CD14-positive monocyte (primary cell): ENCODE results near the gene KCNK6. TPM values are rescaled to one million over a fixed set of nuclear protein-coding genes. Genes with fewer than 3 reads are reported as not detected.

Experiments
- DNase-seq, 3 donors: peaks; one replicate each; pipeline ENCODE4 v3.0.0-alpha.2; 2011 to 2022
- H2AFZ ChIP-seq: 2 replicates; pipeline ENCODE4 v1.6.0; 2012; ENCODE audit warnings: mild to moderate bottlenecking, low read depth, low read length, inconsistent platforms; ENCODE audit not compliant: insufficient read depth, poor library complexity, severe bottlenecking
- H3K27ac ChIP-seq, 2 donors: 1 replicate in 1 of 2; 2 replicates in 1 of 2; pipeline ENCODE4 v1.5.1; 2012 to 2013; ENCODE audit warnings: low read length in 2 of 2, control low read depth in 1 of 2, inconsistent platforms in 1 of 2, low read depth in 1 of 2, mild to moderate bottlenecking in 1 of 2
- H3K27me3 ChIP-seq, 2 donors: one replicate each; pipeline versions ENCODE4 v1.6.0 to v1.6.1; 2011 to 2013; ENCODE audit warnings: low read length in 2 of 2; ENCODE audit not compliant: control insufficient read depth in 2 of 2, insufficient read depth in 2 of 2
- H3K36me3 ChIP-seq, 2 donors: replicated peaks in 1 of 2; 1 replicate in 1 of 2; 2 replicates in 1 of 2; pipeline versions ENCODE4 v1.5.1 to v1.6.1; 2012 to 2013; ENCODE audit warnings: low read length in 2 of 2, control low read depth in 1 of 2, inconsistent platforms in 1 of 2, mild to moderate bottlenecking in 1 of 2; ENCODE audit not compliant: insufficient read depth in 2 of 2, control insufficient read depth in 1 of 2
- H3K4me1 ChIP-seq, 2 donors: 1 replicate in 1 of 2; 2 replicates in 1 of 2; pipeline versions ENCODE4 v1.5.1 to v1.6.1; 2012 to 2013; ENCODE audit warnings: low read length in 2 of 2, control low read depth in 1 of 2, inconsistent platforms in 1 of 2, mild to moderate bottlenecking in 1 of 2, moderate library complexity in 1 of 2; ENCODE audit not compliant: insufficient read depth in 2 of 2, control insufficient read depth in 1 of 2
- H3K4me2 ChIP-seq: replicated peaks from 2 replicates; pipeline ENCODE3; 2012; ENCODE audit warnings: low read length, moderate library complexity, mild to moderate bottlenecking; ENCODE audit not compliant: poor library complexity, severe bottlenecking; ENCODE audit errors: extremely low read depth
- H3K4me3 ChIP-seq, 3 experiments: fragments of 200-600 bp in 1 of 3; sonication (generic) in 1 of 3; replicated peaks in 1 of 3; 1 replicate in 2 of 3; 2 replicates in 1 of 3; pipeline ENCODE4 v1.5.1; 2011 to 2013; ENCODE audit warnings: low read length in 3 of 3, mild to moderate bottlenecking in 3 of 3, control low read depth in 2 of 3, low read depth in 2 of 3, inconsistent platforms in 1 of 3, moderate library complexity in 1 of 3
- H3K79me2 ChIP-seq: 2 replicates; pipeline ENCODE4 v1.6.0; 2012; ENCODE audit warnings: mild to moderate bottlenecking, control low read depth, inconsistent platforms, low read length, moderate library complexity; ENCODE audit not compliant: insufficient read depth
- H3K9ac ChIP-seq: 2 replicates; pipeline ENCODE4 v1.6.0; 2017; ENCODE audit warnings: low read length, mild to moderate bottlenecking; ENCODE audit not compliant: insufficient read depth, poor library complexity, severe bottlenecking
- H3K9me3 ChIP-seq, 2 donors: replicated peaks in 1 of 2; 1 replicate in 1 of 2; 2 replicates in 1 of 2; pipeline versions ENCODE4 v1.5.1 to v1.6.1; 2012 to 2013; ENCODE audit warnings: low read length in 2 of 2, control low read depth in 1 of 2; ENCODE audit not compliant: control insufficient read depth in 1 of 2, insufficient read depth in 1 of 2
- H4K20me1 ChIP-seq: 2 replicates; pipeline ENCODE4 v1.6.0; 2012; ENCODE audit warnings: mild to moderate bottlenecking, low read length, control low read depth, moderate library complexity; ENCODE audit not compliant: insufficient read depth
- H3K27ac Mint-ChIP-seq, 7 donors: one replicate each; pipeline ENCODE4 v1.8.0; 2020; ENCODE audit warnings: mild to moderate bottlenecking in 7 of 7, mixed read lengths in 7 of 7, moderate library complexity in 6 of 7, inconsistent platforms in 2 of 7
- H3K27me3 Mint-ChIP-seq, 3 donors: one replicate each; pipeline ENCODE4 v1.8.0; 2021 to 2022; ENCODE audit warnings: low read depth in 3 of 3, mild to moderate bottlenecking in 3 of 3, mixed read lengths in 3 of 3, moderate library complexity in 3 of 3, inconsistent platforms in 1 of 3
- H3K36me3 Mint-ChIP-seq, 2 donors: one replicate each; pipeline ENCODE4 v1.8.0; 2020; ENCODE audit warnings: mixed read lengths in 2 of 2, inconsistent platforms in 1 of 2, mild to moderate bottlenecking in 1 of 2
- H3K4me1 Mint-ChIP-seq: one replicate; pipeline ENCODE4 v1.8.0; 2020; ENCODE audit warnings: mild to moderate bottlenecking, mixed read lengths
- H3K4me3 Mint-ChIP-seq, 2 donors: one replicate each; pipeline ENCODE4 v1.8.0; 2020; ENCODE audit warnings: mild to moderate bottlenecking in 2 of 2, mixed read lengths in 2 of 2, moderate library complexity in 1 of 2
- H3K9me3 Mint-ChIP-seq, 7 donors: one replicate each; pipeline ENCODE4 v1.8.0; 2020 to 2022; ENCODE audit warnings: mixed read lengths in 7 of 7, mild to moderate bottlenecking in 6 of 7, moderate library complexity in 6 of 7, inconsistent platforms in 2 of 7
- WGBS: methylation state at CpG from one replicate; pipeline ENCODE4 v1.1.5; 2013; ENCODE audit warnings: missing lambda C conversion rate; ENCODE audit not compliant: insufficient coverage; 5-methylcytosine and 5-hydroxymethylcytosine counted together
- intact Hi-C, 2 donors: fragments of 100-400 bp; cut with micrococcal nuclease; formaldehyde crosslinking; loops; one replicate each; pipeline versions ENCODE4 v1.15.0 to v1.15.1; 2023
- polyA plus RNA-seq, 3 donors: library from polyadenylated mRNA; depleted of rRNA in 1 of 3; unstranded in 2 of 3; stranded (reverse) in 1 of 3; fragments of 300-500 nt in 2 of 3; fragments of >200 nt in 1 of 3; fragmentation: Illumina TruSeq in 2 of 3; gene quantifications; 1 replicate in 2 of 3; 2 replicates in 1 of 3; pipeline ENCODE4 v1.2.3, GENCODE V29; 2012 to 2021
- TF ChIP-seq, protein P1 (sequence below): fragments of 200-600 bp; IDR thresholded peaks from one replicate; pipeline ENCODE4 v1.8.0; 2022; ENCODE audit warnings: antibody characterized with exemption, mild to moderate bottlenecking

The KCNK6 gene
- polyA plus RNA-seq, 3 donors = 7.3 to 21.5 (median 8.7) TPM

DNA sequence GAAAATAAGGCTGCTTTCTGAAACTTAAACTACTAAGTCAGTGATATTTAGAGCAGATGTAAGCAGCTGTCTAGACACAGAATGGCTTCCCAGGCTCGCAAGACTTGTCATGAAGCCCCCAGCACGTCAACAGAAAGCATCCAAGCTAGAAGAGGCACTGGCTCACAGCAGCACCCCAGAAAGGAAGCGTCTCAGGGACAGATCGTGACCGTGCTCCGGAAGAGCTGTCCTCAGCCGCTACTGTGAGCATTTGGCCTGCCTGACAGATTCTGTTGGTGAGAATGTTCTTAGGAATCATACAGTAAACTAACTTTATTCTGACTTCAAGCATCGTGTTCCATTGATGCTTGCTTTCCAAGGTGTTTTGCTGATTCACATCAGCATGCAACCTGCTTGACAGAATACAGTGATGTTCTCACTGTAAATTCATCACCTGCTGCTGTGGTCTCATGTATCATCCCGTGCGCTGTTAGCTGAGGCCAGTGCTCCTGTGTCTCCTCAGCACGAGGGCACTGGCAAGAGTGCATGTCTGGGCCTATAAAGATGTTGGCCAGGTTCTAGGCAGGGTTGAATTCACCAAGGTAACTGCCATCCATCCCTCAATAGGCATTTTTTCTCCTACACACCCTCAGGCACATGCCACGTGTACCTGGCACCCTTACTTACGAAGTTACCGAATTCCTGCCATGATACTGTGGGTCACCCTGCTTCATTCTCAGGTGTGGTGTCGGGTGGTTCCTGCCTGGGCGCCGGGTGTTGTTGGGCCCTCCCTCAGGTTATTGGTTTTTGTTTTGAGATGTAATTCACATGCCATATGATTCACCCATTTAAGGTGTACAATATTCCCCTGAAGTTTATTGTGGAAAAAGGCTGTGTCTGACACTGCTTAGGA lies 39.4 kb upstream of the KCNK6 start:
- Histone ChIP-seq H3K4me2 (no peak overlapping the region), H3K4me1 (peaks cover 18 to 23% of the 10 kb centered on the region in 2 donors), H3K79me2 (peaks cover 16% of the 10 kb centered on the region), H2AFZ (no peak overlapping the region), H3K27ac (no peak overlapping the region), H3K4me3 (no peak overlapping the region), H3K36me3 (peaks cover 0 to 16% of the 10 kb centered on the region in 2 donors), H4K20me1 (peaks cover 6% of the 10 kb centered on the region), H3K27me3 (no peaks in the 10 kb centered on the region), H3K9me3 (no peaks in the 10 kb centered on the region), H3K9ac (no peak overlapping the region)
- Mint-ChIP-seq H3K4me3 (no peak overlapping the region), H3K4me1 (peaks cover 21% of the 10 kb centered on the region), H3K9me3 (no peaks in the 10 kb centered on the region), H3K36me3 (peaks cover 21 to 46% of the 10 kb centered on the region in 2 donors), H3K27ac (peak overlapping the region in 1 of 7 donors; percentile 60), H3K27me3 (peaks cover 0 to 2% (median 0%) of the 10 kb centered on the region in 3 donors)
- 88% methylated on average over 7 of the region's 17 CpGs for WGBS
- TF ChIP-seq, protein P1, sequence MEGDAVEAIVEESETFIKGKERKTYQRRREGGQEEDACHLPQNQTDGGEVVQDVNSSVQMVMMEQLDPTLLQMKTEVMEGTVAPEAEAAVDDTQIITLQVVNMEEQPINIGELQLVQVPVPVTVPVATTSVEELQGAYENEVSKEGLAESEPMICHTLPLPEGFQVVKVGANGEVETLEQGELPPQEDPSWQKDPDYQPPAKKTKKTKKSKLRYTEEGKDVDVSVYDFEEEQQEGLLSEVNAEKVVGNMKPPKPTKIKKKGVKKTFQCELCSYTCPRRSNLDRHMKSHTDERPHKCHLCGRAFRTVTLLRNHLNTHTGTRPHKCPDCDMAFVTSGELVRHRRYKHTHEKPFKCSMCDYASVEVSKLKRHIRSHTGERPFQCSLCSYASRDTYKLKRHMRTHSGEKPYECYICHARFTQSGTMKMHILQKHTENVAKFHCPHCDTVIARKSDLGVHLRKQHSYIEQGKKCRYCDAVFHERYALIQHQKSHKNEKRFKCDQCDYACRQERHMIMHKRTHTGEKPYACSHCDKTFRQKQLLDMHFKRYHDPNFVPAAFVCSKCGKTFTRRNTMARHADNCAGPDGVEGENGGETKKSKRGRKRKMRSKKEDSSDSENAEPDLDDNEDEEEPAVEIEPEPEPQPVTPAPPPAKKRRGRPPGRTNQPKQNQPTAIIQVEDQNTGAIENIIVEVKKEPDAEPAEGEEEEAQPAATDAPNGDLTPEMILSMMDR = no peak
- intact Hi-C loops = no loop called here
- no peak for DNase-seq

- Mint-ChIP-seq H3K36me3 (peaks cover 33 to 52% of the 10 kb centered on the region in 2 donors), H3K9me3 (no peaks in the 10 kb centered on the region), H3K4me3 (no peak overlapping the region), H3K27ac (peak overlapping the region in 1 of 7 donors; percentile 42), H3K27me3 (peaks cover 1 to 4% (median 2%) of the 10 kb centered on the region in 3 donors), H3K4me1 (peaks cover 34% of the 10 kb centered on the region)
- Histone ChIP-seq H4K20me1 (peaks cover 6% of the 10 kb centered on the region), H3K79me2 (peaks cover 16% of the 10 kb centered on the region), H3K9ac (no peak overlapping the region), H3K27ac (no peak overlapping the region), H3K27me3 (no peaks in the 10 kb centered on the region), H3K9me3 (no peaks in the 10 kb centered on the region), H3K36me3 (peaks cover 0 to 17% of the 10 kb centered on the region in 2 donors), H3K4me2 (no peak overlapping the region), H3K4me1 (peaks cover 34 to 38% of the 10 kb centered on the region in 2 donors), H3K4me3 (no peak overlapping the region), H2AFZ (no peak overlapping the region)
- DNase-seq = no peak
- TF ChIP-seq, protein P1 = no peak
- 85% methylated on average over 4 of the region's 7 CpGs for WGBS
- intact Hi-C loops = no loop called here
These were observed 37.7 kb upstream of the KCNK6 start for GRCh38 chr19:38281811-38282566.
